Cardiac muscle cell (in vitro differentiated cells and primary cell): ENCODE results near the gene FRY. TPM values are rescaled to one million over a fixed set of nuclear protein-coding genes. Genes with fewer than 3 reads are reported as not detected.

ENCODE experiments used
- DNase-seq, 2 donors: peaks; one replicate each; pipeline versions ENCODE4 v3.0.0 to v3.0.0-alpha.2; 2010 to 2017; ENCODE audit warnings: low read depth in 1 of 2, low spot score in 1 of 2
- H3K27ac ChIP-seq: fragments of 200-600 bp; sonication (generic); 2 replicates; pipeline ENCODE4 v1.5.1; 2016
- H3K27me3 ChIP-seq: fragments of 200-600 bp; sonication (generic); 2 replicates; pipeline ENCODE4 v1.6.0; 2016; ENCODE audit warnings: control low read depth
- H3K36me3 ChIP-seq: fragments of 200-600 bp; sonication (generic); 2 replicates; pipeline ENCODE4 v1.5.1; 2016; ENCODE audit warnings: control low read depth
- H3K4me1 ChIP-seq: fragments of 200-600 bp; sonication (generic); 2 replicates; pipeline ENCODE4 v1.8.1; 2017; ENCODE audit warnings: low read depth, mild to moderate bottlenecking, mixed run types
- H3K4me3 ChIP-seq: fragments of 200-600 bp; sonication (generic); 2 replicates; pipeline ENCODE4 v1.5.1; 2016; ENCODE audit warnings: mild to moderate bottlenecking
- H3K9me3 ChIP-seq: fragments of 200-600 bp; sonication (generic); 2 replicates; pipeline ENCODE4 v1.5.1; 2017; ENCODE audit warnings: low read depth, mild to moderate bottlenecking, control low read depth
- polyA plus RNA-seq: library from polyadenylated mRNA; unstranded; fragments of >200 nt; fragmentation: Nextera tagmentation; extraction: Ambion mirVana; gene quantifications from 2 replicates; pipeline ENCODE4 v1.2.1, GENCODE V29; 2016
- total RNA-seq: library from RNA; depleted of rRNA; stranded (reverse); fragments of >200 nt; gene quantifications from 2 replicates; pipeline ENCODE4 v1.2.3, GENCODE V29; 2016
- TF ChIP-seq, protein P1 (sequence below): IDR thresholded peaks from 2 replicates; pipeline ENCODE4 v1.5.1; 2012; ENCODE audit warnings: low read depth, mild to moderate bottlenecking, low read length

The FRY gene
- total and polyA plus RNA-seq, 2 experiments from 2014 or later, result 2.4 to 13.2 TPM

DNA sequence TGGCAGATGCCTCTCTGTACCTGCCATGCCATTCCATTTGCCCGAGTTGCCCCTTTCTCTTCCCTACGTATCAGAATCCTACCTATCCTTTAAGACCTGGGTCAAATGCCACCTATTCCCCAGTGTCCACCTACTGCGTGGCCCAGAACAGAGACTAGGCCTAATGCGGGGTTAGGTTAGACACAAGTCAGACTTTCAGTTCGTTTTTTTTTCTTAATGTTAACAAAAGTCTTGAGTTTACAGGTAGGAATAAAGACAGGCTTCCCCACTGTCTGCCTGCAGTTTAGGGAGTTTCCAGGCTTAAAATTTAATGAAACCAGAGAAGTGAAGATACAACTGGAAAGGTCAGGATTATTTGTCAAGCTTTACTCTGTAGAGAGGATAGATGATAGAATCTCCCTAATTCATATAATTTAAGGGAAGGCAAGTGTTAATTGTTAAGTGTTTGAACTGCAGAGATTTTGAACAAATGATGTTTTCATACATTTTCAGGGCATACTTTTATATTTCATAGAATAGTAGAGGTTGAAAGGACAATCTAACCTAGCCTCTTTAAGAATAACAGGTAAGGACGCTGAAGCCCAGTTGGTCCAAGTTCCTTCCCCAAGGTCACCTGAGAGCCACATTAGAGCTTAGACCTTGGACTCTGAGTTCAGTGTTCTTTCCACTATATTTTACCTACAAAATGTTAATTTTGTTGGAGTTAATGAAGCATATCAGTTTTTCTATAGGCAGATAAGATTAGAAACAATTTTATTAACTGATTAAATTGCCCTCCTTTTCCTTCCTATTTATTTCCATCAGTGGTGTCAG lies 35.8 kb downstream of the FRY start:
- H3K36me3 ChIP-seq, result no peaks in the 10 kb centered on the region
- no peak overlapping the region for H3K4me3 ChIP-seq
- no peak for DNase-seq
- peaks cover 15% of the 10 kb centered on the region for H3K4me1 ChIP-seq
- no peak overlapping the region for H3K27ac ChIP-seq
- H3K9me3 ChIP-seq, result no peaks in the 10 kb centered on the region
- TF ChIP-seq, protein P1, sequence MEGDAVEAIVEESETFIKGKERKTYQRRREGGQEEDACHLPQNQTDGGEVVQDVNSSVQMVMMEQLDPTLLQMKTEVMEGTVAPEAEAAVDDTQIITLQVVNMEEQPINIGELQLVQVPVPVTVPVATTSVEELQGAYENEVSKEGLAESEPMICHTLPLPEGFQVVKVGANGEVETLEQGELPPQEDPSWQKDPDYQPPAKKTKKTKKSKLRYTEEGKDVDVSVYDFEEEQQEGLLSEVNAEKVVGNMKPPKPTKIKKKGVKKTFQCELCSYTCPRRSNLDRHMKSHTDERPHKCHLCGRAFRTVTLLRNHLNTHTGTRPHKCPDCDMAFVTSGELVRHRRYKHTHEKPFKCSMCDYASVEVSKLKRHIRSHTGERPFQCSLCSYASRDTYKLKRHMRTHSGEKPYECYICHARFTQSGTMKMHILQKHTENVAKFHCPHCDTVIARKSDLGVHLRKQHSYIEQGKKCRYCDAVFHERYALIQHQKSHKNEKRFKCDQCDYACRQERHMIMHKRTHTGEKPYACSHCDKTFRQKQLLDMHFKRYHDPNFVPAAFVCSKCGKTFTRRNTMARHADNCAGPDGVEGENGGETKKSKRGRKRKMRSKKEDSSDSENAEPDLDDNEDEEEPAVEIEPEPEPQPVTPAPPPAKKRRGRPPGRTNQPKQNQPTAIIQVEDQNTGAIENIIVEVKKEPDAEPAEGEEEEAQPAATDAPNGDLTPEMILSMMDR, result no peak
- no peaks in the 10 kb centered on the region for H3K27me3 ChIP-seq

DNA sequence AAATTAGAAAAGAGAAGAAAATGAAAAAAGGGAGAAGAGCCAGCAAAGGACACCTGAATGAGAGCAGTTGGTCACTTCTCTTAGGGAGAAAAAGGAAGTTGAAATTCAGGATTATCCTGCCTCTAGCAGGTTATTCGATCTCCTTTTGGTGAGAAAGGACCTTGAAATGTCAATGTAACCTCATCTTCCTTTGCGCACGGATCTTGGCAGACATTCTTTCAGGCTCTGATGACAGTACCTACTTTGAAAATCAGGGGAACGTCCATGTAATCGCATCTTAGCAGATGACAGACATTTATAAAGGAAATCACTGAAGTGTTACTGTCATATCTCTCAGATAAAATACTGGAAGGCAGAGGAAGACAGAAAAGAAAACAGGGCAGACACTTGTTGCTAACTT lies 36.7 kb downstream of the FRY start:
- Histone ChIP-seq H3K27me3 (no peaks in the 10 kb centered on the region), H3K4me3 (no peak overlapping the region), H3K36me3 (no peaks in the 10 kb centered on the region), H3K27ac (no peak overlapping the region), H3K9me3 (no peaks in the 10 kb centered on the region), H3K4me1 (peaks cover 13% of the 10 kb centered on the region)
- TF ChIP-seq, protein P1, result no peak
- no peak for DNase-seq

- Histone ChIP-seq H3K4me1 (no peaks in the 10 kb centered on the region), H3K9me3 (no peaks in the 10 kb centered on the region), H3K27ac (no peak overlapping the region), H3K4me3 (no peak overlapping the region), H3K36me3 (no peaks in the 10 kb centered on the region), H3K27me3 (no peaks in the 10 kb centered on the region)
- TF ChIP-seq, protein P1, result no peak
- no peak for DNase-seq
Measured at GRCh38 chr13:32073180-32073864, 41.7 kb downstream of the FRY start.

- Histone ChIP-seq H3K4me3 (no peak overlapping the region), H3K27me3 (no peaks in the 10 kb centered on the region), H3K4me1 (no peaks in the 10 kb centered on the region), H3K27ac (no peak overlapping the region), H3K9me3 (no peaks in the 10 kb centered on the region), H3K36me3 (no peaks in the 10 kb centered on the region)
- DNase-seq, result no peak
- TF ChIP-seq, protein P1, result no peak
Measured at GRCh38 chr13:32075170-32075851, 43.7 kb downstream of the FRY start.

DNA sequence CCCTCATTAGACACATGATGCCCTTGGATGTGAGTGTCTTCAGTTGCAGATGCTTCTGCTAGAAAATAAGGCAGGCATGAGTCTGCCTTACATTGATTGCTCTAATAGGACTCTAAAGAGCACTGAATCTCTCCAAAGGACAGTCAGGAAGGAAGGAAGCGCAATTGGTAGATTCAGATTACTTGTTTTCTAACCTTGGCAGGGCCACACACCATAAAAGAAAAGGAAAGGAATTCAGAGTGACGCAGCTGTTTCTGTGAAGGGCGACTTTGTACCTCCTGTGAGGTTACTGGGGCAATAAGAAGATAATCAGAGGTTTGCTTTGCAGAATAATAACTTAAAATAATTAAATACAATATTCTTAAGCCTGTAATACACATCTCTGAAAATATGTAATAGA lies 48.0 kb downstream of the FRY start:
- Histone ChIP-seq H3K36me3 (no peaks in the 10 kb centered on the region), H3K27me3 (no peaks in the 10 kb centered on the region), H3K9me3 (no peaks in the 10 kb centered on the region), H3K4me3 (no peak overlapping the region), H3K4me1 (no peaks in the 10 kb centered on the region), H3K27ac (no peak overlapping the region)
- TF ChIP-seq, protein P1, result no peak
- DNase-seq, result no peak
